ENCODE data around the gene CLPTM1.
"Not testable (repeated sequence)": the region's sequence is repeated elsewhere in the genome, so short reads cannot be mapped to it uniquely, and the experiment has no call there.

CLPTM1 gene

DNA sequence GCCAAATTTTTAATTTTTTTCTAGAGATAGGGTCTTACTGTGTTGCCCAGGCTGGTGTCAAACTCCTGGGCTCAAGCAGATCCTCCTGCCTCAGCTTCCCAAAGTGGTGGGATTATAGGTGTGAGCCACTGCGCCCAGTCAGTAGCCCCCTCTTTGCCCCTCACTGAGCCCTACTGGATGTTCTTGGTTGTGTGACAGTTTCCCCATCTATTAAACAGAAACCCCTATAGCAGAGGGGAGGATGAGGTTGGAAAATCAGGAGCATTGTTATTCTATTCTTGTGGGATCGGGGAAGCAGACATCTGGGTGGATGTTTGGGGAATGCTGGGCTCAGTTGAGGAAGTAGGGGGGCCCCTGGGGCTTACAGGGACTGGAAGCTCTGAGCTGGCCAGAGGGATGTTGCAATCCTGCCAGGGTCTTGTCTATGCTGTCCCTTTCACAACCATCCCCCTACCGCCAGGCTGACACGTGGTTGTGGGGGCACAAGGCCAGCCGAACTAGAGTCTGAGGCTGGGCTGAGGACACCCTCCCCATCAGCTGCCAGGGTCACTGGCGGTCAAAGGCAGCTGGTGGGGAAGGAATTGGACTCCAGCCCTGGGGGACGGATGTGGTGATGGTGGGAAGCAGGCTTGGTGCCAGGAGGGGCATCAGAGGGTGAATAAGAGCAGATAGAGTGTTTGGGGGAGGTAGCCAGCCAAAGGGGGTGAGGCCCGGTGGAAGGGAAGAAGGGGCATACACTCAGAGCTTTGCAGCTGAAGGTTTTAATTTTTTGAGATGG lies 29.9 kb upstream of the CLPTM1 start:
- Mint-ChIP-seq H3K36me3 (ENCODE audit: insufficient read depth) (no peaks in the 10 kb centered on the region), H3K9me3 (no peaks in the 10 kb centered on the region)

DNA sequence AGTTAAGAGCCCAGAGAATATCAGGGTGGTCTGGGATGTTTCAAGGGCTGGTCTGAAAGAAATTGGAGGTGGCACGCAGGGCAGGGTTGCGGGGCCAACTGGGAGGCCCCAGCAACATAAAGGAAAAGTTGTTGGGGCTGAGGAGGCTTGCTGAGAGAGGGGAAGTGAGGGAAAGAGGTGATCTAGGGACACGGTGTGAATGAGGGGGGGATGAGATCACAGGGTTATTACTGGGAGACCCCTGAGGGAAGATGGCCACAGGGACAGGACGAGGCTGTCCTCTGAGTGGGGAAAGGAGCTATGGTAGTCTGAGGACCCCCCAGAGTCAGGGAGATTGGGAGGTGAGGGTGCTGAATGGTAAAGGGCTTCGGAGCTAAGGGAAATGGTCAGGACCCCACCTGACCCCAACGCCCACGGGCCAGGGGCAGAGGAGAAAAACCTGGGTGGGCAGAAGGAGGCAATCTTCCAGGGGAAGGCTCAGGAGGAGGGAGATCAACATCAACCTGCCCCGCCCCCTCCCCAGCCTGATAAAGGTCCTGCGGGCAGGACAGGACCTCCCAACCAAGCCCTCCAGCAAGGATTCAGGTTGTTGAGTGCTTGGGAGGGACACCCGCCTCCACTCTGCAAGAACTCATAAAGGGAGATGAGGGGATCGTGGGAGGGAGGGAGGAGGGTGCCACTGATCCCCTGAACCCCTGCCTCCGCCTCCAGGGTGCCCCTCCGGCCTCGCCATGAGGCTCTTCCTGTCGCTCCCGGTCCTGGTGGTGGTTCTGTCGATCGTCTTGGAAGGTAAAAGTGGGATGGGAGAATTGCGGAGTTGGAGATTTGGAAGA lies 28.7 kb upstream of the CLPTM1 start:
- not testable (repeated sequence) for H3K36me3 Mint-ChIP-seq (ENCODE audit: insufficient read depth); DNase-seq (ENCODE audit: low spot score in 2 of 2); H3K9me3 Mint-ChIP-seq; H3K27ac Mint-ChIP-seq (ENCODE audit: low read depth); H3K4me3 Mint-ChIP-seq; H3K4me1 Mint-ChIP-seq; ATAC-seq (replicated peaks; ENCODE audit: extremely low read depth, poor library complexity, severe bottlenecking)
- peaks cover 36% of the 10 kb centered on the region for H3K27me3 Mint-ChIP-seq

More for the DNA sequence above, 29.9 kb upstream of the CLPTM1 start:
- Mint-ChIP-seq H3K4me1 (peaks cover 6% of the 10 kb centered on the region), H3K27me3 (peaks cover 36% of the 10 kb centered on the region), H3K27ac (ENCODE audit: low read depth) (no peak overlapping the region), H3K4me3 (no peak overlapping the region)
- DNase-seq (ENCODE audit: low spot score in 2 of 2) (no peak), ATAC-seq (replicated peaks; ENCODE audit: extremely low read depth, poor library complexity, severe bottlenecking) (no peak)

DNA sequence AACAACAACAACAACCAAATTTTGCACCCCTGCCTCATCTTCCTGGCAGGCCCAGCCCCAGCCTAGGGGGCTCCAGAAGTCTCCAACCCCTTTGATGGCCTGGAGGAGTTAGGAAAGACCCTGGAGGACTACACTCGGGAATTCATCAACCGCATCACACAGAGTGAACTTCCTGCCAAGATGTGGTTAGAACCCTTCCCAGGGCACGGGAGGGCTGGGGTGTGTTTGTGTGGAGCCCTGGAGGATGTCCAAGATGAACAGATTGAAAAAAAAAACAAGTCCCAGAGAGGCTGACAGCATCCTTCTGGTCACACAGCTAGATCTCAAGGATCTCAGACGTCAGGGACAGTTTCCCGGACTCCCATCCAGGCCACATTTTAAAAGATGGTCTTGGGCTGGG lies 27.4 kb upstream of the CLPTM1 start:
- ATAC-seq (replicated peaks; ENCODE audit: extremely low read depth, poor library complexity, severe bottlenecking) (no peak), DNase-seq (ENCODE audit: low spot score in 2 of 2) (no peak)
- Mint-ChIP-seq H3K4me3 (no peak overlapping the region), H3K27ac (ENCODE audit: low read depth) (no peak overlapping the region), H3K36me3 (ENCODE audit: insufficient read depth) (no peaks in the 10 kb centered on the region), H3K4me1 (peaks cover 6% of the 10 kb centered on the region), H3K27me3 (peaks cover 33% of the 10 kb centered on the region), H3K9me3 (no peaks in the 10 kb centered on the region)

DNA sequence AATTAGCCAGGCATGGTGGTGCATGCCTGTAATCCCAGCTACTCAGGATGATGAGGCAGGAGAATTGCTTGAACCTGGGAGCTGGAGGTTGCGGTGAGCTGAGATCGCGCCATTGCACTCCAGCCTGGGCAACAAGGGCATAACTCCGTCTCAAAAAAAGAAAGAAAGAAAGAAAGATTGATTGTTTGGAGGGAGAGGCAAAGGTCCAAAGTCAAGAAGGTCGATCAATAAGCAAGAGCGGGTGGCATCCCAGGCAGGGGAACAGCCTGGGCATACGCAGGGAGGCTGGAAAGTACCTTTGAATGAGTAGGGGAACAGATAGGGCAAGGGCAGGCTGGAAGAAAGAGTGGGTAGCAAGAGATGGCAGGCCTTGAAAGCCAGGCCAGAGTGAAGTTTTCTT lies 25.1 kb upstream of the CLPTM1 start:
- H3K27me3 Mint-ChIP-seq = peaks cover 23% of the 10 kb centered on the region
- H3K27ac Mint-ChIP-seq (ENCODE audit: low read depth) = no peak overlapping the region
- H3K36me3 Mint-ChIP-seq (ENCODE audit: insufficient read depth) = no peaks in the 10 kb centered on the region
- ATAC-seq (replicated peaks; ENCODE audit: extremely low read depth, poor library complexity, severe bottlenecking) = no peak
- H3K9me3 Mint-ChIP-seq = no peaks in the 10 kb centered on the region
- H3K4me1 Mint-ChIP-seq = peaks cover 6% of the 10 kb centered on the region
- DNase-seq (ENCODE audit: low spot score in 2 of 2) = no peak
- H3K4me3 Mint-ChIP-seq = no peak overlapping the region

DNA sequence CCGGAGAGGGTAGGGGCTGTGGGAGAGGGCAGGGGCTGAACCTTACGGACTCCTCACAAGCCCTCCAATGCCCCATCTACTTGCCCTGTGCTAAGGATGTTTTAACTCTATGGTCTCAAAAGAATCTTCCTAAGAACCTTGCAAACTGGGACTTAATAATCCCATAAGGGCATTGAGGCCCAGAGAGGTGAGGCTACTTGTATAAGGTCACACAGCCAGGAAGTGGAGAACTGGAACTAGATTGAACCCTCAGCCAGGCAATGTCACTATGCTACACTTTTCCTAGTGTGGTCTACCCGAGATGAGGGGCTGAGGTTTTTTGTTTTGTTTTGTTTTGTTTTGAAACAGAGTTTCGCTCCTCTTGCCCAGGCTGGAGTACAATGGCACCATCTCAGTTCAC lies 23.6 kb upstream of the CLPTM1 start:
- no peak overlapping the region for H3K4me3 Mint-ChIP-seq
- no peak for DNase-seq (ENCODE audit: low spot score in 2 of 2)
- H3K27ac Mint-ChIP-seq (ENCODE audit: low read depth) = no peak overlapping the region
- no peak for ATAC-seq (replicated peaks; ENCODE audit: extremely low read depth, poor library complexity, severe bottlenecking)
- H3K27me3 Mint-ChIP-seq = peaks cover 9% of the 10 kb centered on the region
- H3K4me1 Mint-ChIP-seq = peaks cover 6% of the 10 kb centered on the region
- no peaks in the 10 kb centered on the region for H3K9me3 Mint-ChIP-seq
- H3K36me3 Mint-ChIP-seq (ENCODE audit: insufficient read depth) = no peaks in the 10 kb centered on the region

DNA sequence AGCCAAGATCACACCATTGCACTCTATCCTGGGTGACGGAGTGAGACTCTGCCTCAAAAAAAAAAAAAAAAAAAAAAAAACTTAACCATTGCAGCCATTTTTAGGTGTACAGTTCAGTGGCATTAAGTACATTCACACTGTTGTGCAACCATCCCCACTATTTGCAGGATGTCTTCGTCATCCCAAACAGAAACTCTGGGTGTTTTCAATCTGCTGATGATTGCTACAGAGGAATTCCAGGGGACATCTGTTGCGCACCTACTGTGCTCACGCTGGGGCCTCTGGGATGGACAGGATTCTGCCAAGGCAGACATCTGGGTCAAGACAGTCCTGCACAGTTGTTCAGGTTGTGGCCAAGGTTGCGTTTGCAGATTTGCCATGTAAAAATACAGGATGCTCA lies 15.5 kb upstream of the CLPTM1 start:
- DNase-seq (ENCODE audit: low spot score in 2 of 2) = no peak
- Mint-ChIP-seq H3K27me3 (peaks cover 17% of the 10 kb centered on the region), H3K27ac (ENCODE audit: low read depth) (no peak overlapping the region)

DNA sequence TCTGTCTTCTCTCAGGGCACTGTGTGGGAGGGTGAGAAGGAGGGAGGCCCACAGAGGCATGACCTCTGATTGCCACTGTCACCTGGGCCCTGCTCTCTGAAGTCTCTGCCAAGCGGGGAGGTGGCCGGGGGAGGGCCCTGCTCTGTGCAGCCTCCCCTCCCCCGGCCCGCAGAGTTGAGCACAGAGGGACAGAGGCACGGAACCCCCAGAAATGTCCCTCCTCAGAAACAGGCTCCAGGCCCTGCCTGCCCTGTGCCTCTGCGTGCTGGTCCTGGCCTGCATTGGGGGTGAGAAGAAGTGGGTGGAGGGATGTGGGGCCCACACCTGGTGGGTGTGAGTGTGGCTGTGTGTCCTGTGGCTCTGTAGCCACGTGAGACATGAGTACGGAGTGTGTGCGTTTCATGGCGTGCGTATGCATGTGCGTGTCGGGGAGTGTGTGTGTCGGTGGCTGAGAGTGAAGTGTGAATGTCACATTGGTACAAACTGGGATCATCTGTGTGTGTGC lies 13.1 kb upstream of the CLPTM1 start, which contains the start of gene APOC4:
TSS of gene APOC4 (plus strand) at position 171 of the 505 bp plus-strand sequence. CDS start at position 212, 41 bp downstream.
- ATAC-seq (replicated peaks; ENCODE audit: extremely low read depth, poor library complexity, severe bottlenecking) = no peak
- no peak within 1 kb of the TSS for H3K27ac Mint-ChIP-seq (ENCODE audit: low read depth)
- H3K4me3 Mint-ChIP-seq = no peak within 1 kb of the TSS
- peaks cover 5% of the 10 kb centered on the region for H3K4me1 Mint-ChIP-seq
- DNase-seq (ENCODE audit: low spot score in 2 of 2) = no peak
- H3K9me3 Mint-ChIP-seq = no peaks in the 10 kb centered on the region
- peaks cover 2% of the 10 kb centered on the region for H3K36me3 Mint-ChIP-seq (ENCODE audit: insufficient read depth)
- peaks cover 17% of the 10 kb centered on the region for H3K27me3 Mint-ChIP-seq

More for the DNA sequence above, 15.5 kb upstream of the CLPTM1 start:
- Mint-ChIP-seq H3K9me3 (no peaks in the 10 kb centered on the region), H3K4me3 (no peak overlapping the region), H3K36me3 (ENCODE audit: insufficient read depth) (peaks cover 2% of the 10 kb centered on the region), H3K4me1 (peaks cover 5% of the 10 kb centered on the region)
- ATAC-seq (replicated peaks; ENCODE audit: extremely low read depth, poor library complexity, severe bottlenecking) = no peak

DNA sequence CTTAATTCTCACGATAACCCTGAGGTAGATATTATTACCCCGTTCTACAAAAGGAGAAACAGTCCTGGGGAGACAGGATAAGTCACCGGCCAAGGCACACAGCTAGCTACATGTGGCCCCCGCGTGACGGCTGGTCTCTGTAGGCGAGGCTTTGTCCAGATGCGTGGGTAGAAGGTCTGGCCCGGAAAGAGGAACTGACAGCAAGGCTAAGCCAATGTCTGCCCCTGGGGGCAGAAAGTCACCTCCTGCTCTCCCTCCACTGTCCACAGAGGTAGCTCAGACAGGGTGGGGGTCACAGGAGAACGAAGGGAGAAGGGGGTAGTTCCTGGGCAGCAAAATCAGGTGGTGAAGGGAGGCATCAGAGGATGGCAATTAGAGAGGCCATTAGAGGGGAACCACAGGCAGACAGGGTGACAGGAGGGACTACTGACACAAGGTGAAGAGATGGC lies 11.4 kb upstream of the CLPTM1 start:
- Mint-ChIP-seq H3K4me1 (peaks cover 5% of the 10 kb centered on the region), H3K27me3 (peaks cover 17% of the 10 kb centered on the region), H3K4me3 (no peak overlapping the region), H3K9me3 (no peaks in the 10 kb centered on the region), H3K36me3 (ENCODE audit: insufficient read depth) (peaks cover 2% of the 10 kb centered on the region), H3K27ac (ENCODE audit: low read depth) (peak overlapping the region; percentile 83)
- DNase-seq (ENCODE audit: low spot score in 2 of 2) = no peak
- ATAC-seq (replicated peaks; ENCODE audit: extremely low read depth, poor library complexity, severe bottlenecking) = no peak

DNA sequence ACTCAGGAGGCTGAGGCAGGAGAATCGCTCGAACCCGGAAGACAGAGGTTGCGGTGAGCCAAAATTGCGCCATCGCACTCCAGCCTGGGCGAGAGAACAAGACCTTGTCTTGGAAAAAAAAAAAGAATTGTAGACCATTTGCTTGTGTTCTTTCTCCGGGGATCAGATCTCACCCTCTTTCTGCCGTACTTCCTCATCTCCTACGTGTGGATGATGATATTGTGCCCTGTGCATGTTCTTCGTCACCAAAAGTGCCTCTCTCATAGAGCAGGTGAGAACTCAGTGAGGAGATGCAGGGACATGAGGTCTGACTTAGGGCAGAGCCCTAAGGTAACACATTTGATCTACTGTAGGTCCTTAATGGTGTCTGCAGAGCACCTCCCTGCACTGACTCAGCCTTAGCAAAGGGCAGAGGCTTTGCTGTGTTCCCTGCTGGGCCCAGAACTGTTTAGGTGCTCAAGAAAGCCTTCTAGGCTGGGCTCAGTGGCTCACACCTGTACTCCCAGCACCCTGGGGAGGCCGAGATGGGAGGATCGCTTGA lies 8.1 kb upstream of the CLPTM1 start:
- no peak for ATAC-seq (replicated peaks; ENCODE audit: extremely low read depth, poor library complexity, severe bottlenecking)
- no peaks in the 10 kb centered on the region for H3K9me3 Mint-ChIP-seq
- DNase-seq (ENCODE audit: low spot score in 2 of 2) = no peak
- H3K4me3 Mint-ChIP-seq = no peak overlapping the region
- peaks cover 14% of the 10 kb centered on the region for H3K27me3 Mint-ChIP-seq
- no peak overlapping the region for H3K27ac Mint-ChIP-seq (ENCODE audit: low read depth)
- peaks cover 5% of the 10 kb centered on the region for H3K4me1 Mint-ChIP-seq
- H3K36me3 Mint-ChIP-seq (ENCODE audit: insufficient read depth) = peaks cover 5% of the 10 kb centered on the region

DNA sequence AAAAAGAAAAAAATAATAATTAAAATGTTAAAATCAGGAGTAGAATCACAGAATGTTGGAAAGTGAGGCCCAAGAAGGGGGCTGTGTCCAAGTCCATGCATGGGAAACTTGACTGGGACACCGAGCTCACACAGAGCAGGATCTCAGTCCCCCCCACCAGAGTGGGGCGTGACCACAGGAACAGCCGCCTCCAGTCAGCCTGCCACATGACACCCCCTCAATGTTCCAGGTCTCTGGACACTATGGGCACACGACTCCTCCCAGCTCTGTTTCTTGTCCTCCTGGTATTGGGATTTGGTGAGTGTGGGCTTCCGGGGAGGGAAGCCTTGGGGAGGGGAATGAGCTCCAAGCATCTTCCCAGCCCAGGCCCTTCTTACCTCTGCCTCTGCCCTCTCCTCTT lies 6.9 kb upstream of the CLPTM1 start:
- Mint-ChIP-seq H3K4me3 (no peak overlapping the region), H3K27ac (ENCODE audit: low read depth) (no peak overlapping the region), H3K4me1 (peaks cover 5% of the 10 kb centered on the region), H3K9me3 (no peaks in the 10 kb centered on the region), H3K27me3 (peaks cover 8% of the 10 kb centered on the region), H3K36me3 (ENCODE audit: insufficient read depth) (peaks cover 5% of the 10 kb centered on the region)
- DNase-seq (ENCODE audit: low spot score in 2 of 2) (no peak), ATAC-seq (replicated peaks; ENCODE audit: extremely low read depth, poor library complexity, severe bottlenecking) (no peak)

DNA sequence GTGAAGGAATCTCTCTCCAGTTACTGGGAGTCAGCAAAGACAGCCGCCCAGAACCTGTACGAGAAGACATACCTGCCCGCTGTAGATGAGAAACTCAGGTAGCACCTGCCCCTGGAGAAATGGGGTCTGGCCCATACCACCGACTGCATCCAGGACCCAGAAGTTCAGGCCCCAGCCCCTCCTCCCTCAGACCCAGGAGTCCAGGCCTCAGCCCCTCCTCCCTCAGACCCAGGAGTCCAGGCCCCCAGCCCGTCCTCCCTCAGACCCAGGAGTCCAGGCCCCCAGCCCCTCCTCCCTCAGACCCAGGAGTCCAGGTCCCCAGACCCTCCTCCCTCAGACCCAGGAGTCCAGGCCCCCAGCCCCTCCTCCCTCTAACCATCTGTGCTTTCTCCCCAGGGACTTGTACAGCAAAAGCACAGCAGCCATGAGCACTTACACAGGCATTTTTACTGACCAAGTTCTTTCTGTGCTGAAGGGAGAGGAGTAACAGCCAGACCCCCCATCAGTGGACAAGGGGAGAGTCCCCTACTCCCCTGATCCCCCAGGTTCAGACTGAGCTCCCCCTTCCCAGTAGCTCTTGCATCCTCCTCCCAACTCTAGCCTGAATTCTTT lies 6.3 kb upstream of the CLPTM1 start:
- no peak for ATAC-seq (replicated peaks; ENCODE audit: extremely low read depth, poor library complexity, severe bottlenecking)
- Mint-ChIP-seq H3K4me1 (peaks cover 7% of the 10 kb centered on the region), H3K9me3 (no peaks in the 10 kb centered on the region), H3K27me3 (peaks cover 4% of the 10 kb centered on the region), H3K36me3 (ENCODE audit: insufficient read depth) (peaks cover 9% of the 10 kb centered on the region), H3K27ac (ENCODE audit: low read depth) (no peak overlapping the region), H3K4me3 (no peak overlapping the region)
- DNase-seq (ENCODE audit: low spot score in 2 of 2) = no peak

DNA sequence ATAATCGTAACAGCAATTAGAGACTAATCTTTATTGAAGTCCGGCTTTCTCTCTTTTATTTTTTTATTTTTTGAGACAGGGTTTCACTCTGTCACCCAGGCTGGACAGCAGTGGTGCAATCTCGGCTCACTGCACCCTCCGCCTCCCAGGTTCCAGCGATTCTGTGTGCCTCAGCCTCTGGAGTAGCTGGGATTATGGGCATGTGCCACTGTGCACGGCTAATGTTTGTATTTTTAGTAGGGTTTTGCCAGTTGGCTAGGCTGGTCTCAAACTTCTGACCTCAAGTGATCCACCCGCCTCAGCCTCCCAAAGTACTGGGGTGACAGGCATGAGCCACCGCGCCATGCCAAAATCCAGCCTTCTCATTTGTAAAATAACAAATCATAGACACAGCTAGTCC lies 5.6 kb upstream of the CLPTM1 start:
- Mint-ChIP-seq H3K36me3 (ENCODE audit: insufficient read depth) (peaks cover 13% of the 10 kb centered on the region), H3K4me3 (no peak overlapping the region), H3K9me3 (no peaks in the 10 kb centered on the region), H3K4me1 (peaks cover 10% of the 10 kb centered on the region), H3K27me3 (no peaks in the 10 kb centered on the region), H3K27ac (ENCODE audit: low read depth) (no peak overlapping the region)
- no peak for ATAC-seq (replicated peaks; ENCODE audit: extremely low read depth, poor library complexity, severe bottlenecking)
- no peak for DNase-seq (ENCODE audit: low spot score in 2 of 2)
